Measurements from ENCODE around the gene OR7C2. TPM values are rescaled to one million over a fixed set of nuclear protein-coding genes. Genes with fewer than 3 reads are reported as not detected.

The OR7C2 gene
- total RNA-seq, 4 donors from 2014 or later, result not detected

DNA sequence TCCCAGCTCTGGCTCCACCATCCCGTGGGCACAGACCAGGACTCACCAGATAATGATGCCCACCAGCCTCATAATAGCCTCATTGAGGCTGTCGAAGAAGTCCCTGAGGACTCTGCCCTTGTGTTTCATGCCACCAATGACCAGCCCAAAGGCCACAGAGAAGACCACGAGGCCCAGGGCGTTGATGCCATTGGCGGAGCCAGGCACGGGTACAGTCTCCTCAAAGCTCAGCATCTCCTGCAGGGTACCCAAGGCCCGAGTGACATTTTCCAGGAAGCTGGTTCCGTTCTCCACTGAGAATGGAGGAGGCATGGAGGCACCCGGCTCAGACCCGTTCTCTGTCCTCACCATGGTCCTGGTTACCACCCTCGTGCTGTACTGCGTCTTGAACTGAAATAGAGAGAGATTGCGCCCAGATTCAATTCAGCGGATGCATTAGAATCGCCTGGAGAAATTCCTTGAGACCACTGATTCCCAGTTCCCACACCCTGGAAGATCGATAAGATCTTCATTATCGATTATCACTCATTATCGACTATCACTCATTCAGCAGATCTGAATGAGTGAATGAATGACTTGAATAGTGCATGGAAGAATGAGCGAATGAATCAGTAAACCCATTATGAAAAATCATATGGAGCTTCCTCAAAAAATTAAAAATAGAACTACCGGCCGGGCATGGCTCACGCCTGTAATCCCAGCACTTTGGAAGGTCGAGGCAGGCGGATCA lies 20.8 kb downstream of the OR7C2 start:
- no peak overlapping the region for H3K27ac ChIP-seq
- WGBS, result 94% methylated on average over 19 of the region's 24 CpGs
- H3K4me1 ChIP-seq, result no peaks in the 10 kb centered on the region
- H3K36me3 ChIP-seq, result peaks cover 5% of the 10 kb centered on the region
- TF ChIP-seq POLR2AphosphoS5 (IDR thresholded peaks at IDR 0.05) (no peak), POLR2A (IDR thresholded peaks at IDR 0.05) (no peak), EP300 (IDR thresholded peaks at IDR 0.05) (no peak)
- TF ChIP-seq, protein P1, sequence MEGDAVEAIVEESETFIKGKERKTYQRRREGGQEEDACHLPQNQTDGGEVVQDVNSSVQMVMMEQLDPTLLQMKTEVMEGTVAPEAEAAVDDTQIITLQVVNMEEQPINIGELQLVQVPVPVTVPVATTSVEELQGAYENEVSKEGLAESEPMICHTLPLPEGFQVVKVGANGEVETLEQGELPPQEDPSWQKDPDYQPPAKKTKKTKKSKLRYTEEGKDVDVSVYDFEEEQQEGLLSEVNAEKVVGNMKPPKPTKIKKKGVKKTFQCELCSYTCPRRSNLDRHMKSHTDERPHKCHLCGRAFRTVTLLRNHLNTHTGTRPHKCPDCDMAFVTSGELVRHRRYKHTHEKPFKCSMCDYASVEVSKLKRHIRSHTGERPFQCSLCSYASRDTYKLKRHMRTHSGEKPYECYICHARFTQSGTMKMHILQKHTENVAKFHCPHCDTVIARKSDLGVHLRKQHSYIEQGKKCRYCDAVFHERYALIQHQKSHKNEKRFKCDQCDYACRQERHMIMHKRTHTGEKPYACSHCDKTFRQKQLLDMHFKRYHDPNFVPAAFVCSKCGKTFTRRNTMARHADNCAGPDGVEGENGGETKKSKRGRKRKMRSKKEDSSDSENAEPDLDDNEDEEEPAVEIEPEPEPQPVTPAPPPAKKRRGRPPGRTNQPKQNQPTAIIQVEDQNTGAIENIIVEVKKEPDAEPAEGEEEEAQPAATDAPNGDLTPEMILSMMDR (IDR thresholded peaks at IDR 0.05), result no peak
- DNase-seq (ENCODE audit: low spot score in 2 of 2), result no peak
- H3K9me3 ChIP-seq, result peaks cover 10% of the 10 kb centered on the region
- H3K4me3 ChIP-seq, result no peak overlapping the region
- H3K27me3 ChIP-seq, result peaks cover 5% of the 10 kb centered on the region

DNA sequence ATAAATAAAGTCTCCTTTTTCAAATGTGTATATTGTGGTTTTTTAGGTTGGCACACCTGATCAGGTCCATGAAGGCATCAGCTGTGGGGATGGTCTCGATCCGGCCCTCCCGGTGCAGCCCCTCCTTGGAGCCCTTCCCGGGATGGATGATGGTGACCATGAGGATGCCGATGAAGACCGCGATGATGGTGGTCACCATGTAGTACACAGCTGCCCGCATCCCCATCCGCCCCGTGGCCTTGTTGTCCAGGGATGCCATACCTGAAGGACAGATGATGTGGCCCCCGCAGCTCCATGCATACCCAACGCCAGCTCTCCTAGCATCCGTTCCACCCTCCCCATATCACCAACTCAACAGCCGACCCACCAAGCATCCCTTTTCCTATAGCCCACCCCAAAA lies 27.0 kb downstream of the OR7C2 start:
- DNase-seq (ENCODE audit: low spot score in 2 of 2), result no peak
- Histone ChIP-seq H3K9me3 (no peaks in the 10 kb centered on the region), H3K27ac (no peak overlapping the region), H3K4me1 (no peaks in the 10 kb centered on the region), H3K4me3 (no peak overlapping the region), H3K36me3 (no peaks in the 10 kb centered on the region), H3K27me3 (peaks cover 10% of the 10 kb centered on the region)
- TF ChIP-seq, protein P1 (IDR thresholded peaks at IDR 0.05), result no peak
- no peak for TF ChIP-seq EP300 (IDR thresholded peaks at IDR 0.05)
- no peak for TF ChIP-seq POLR2AphosphoS5 (IDR thresholded peaks at IDR 0.05)
- TF ChIP-seq POLR2A (IDR thresholded peaks at IDR 0.05), result no peak
- WGBS, result 95% methylated on average over 11 of the region's 14 CpGs

DNA sequence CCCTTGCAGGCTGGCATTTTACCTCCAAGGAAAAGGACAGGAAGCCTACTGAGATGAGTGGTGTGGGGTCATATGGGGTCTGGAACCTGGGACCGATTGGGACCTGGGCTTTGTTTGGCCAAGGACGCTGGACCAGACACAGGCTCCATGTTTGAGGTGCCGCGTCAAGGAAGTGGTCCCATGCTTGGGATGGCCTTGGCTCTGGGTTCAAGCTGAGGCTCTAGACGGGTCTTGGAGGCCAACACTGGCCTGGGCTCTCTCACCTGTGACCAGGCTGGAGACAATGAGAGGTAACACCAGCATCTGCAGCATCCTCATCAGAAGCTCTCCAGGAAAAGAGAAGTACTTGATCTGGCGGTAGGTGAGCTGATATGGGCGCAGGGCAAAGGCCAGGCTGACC lies 30.2 kb downstream of the OR7C2 start:
- Histone ChIP-seq H3K4me1 (no peaks in the 10 kb centered on the region), H3K36me3 (no peaks in the 10 kb centered on the region), H3K27me3 (peaks cover 12% of the 10 kb centered on the region), H3K9me3 (no peaks in the 10 kb centered on the region), H3K4me3 (no peak overlapping the region), H3K27ac (no peak overlapping the region)
- TF ChIP-seq POLR2AphosphoS5 (IDR thresholded peaks at IDR 0.05), result no peak
- no peak for TF ChIP-seq EP300 (IDR thresholded peaks at IDR 0.05)
- no peak for TF ChIP-seq POLR2A (IDR thresholded peaks at IDR 0.05)
- TF ChIP-seq, protein P1 (IDR thresholded peaks at IDR 0.05), result no peak
- DNase-seq (ENCODE audit: low spot score in 2 of 2), result no peak
- 96% methylated on average over 6 of the region's 7 CpGs for WGBS

DNA sequence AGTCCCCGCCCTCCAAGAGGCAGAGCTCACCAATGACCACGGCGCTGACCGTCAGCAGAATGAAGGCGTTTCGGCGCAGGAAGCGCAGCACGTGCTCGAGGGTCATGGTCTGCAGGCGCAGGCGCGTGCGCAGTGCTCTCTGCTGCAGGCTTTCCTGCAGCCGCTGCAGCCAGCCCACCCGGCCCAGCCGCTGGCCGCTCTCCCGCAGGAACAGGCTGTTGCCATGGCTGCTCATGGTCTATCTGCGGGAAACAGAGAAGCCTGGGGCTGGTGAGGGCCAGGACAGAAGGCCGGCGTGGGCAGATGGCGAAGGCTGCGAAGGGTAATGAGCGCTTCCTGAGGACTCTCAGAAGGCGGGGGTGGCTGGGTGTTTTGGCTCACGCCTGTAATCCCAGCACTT lies 31.4 kb downstream of the OR7C2 start:
- DNase-seq (ENCODE audit: low spot score in 2 of 2), result no peak
- no peak overlapping the region for H3K4me3 ChIP-seq
- H3K36me3 ChIP-seq, result no peaks in the 10 kb centered on the region
- TF ChIP-seq EP300 (IDR thresholded peaks at IDR 0.05) (no peak), POLR2AphosphoS5 (IDR thresholded peaks at IDR 0.05) (no peak), POLR2A (IDR thresholded peaks at IDR 0.05) (no peak)
- TF ChIP-seq, protein P1 (IDR thresholded peaks at IDR 0.05), result no peak
- WGBS, result 89% methylated on average over 27 of the region's 27 CpGs
- no peak overlapping the region for H3K27ac ChIP-seq
- H3K9me3 ChIP-seq, result no peaks in the 10 kb centered on the region
- no peaks in the 10 kb centered on the region for H3K4me1 ChIP-seq
- H3K27me3 ChIP-seq, result peaks cover 24% of the 10 kb centered on the region

DNA sequence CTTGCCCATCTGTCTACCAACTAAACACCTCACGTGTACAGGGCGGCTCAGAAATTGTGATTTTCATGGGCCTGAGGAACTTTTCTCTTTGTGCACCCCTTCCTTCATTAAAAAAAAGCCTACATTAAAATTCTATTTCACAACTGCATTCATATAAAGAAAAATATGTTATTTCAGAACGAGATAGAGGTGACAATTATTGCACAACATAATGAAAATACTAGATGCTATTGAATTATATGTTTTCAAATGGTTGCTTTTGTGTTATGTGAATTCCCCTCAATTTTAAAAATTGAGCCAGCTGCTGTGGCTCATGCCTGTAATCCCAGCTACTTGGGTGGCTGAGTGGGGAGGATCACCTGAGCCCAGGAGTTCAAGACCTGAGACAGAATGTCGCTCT lies 33.2 kb downstream of the OR7C2 start:
- TF ChIP-seq POLR2A (IDR thresholded peaks at IDR 0.05) (no peak), POLR2AphosphoS5 (IDR thresholded peaks at IDR 0.05) (no peak), EP300 (IDR thresholded peaks at IDR 0.05) (no peak)
- TF ChIP-seq, protein P1 (IDR thresholded peaks at IDR 0.05), result no peak
- Histone ChIP-seq H3K27me3 (peaks cover 40% of the 10 kb centered on the region), H3K36me3 (no peaks in the 10 kb centered on the region), H3K4me3 (no peak overlapping the region), H3K4me1 (peaks cover 5% of the 10 kb centered on the region), H3K9me3 (no peaks in the 10 kb centered on the region), H3K27ac (no peak overlapping the region)
- WGBS, result 88% methylated on average over 4 of the region's 4 CpGs
- no peak for DNase-seq (ENCODE audit: low spot score in 2 of 2)

Data from suprapubic skin (tissue), 4 donors.